Activated CD8-positive, alpha-beta T cell treated with anti-CD3 and anti-CD28 coated beads, Interleukin-2, amount 10 ng/mL, durations not matched to agents 7 days and 5 days (primary cell): Measurements from ENCODE around the gene IGFBP5. TPM values are rescaled to one million over a fixed set of nuclear protein-coding genes. Genes with fewer than 3 reads are reported as not detected.

Experiments used
- ATAC-seq: fragments of 150-1000 bp; cut with Tn5 transposase; one replicate; pipeline ENCODE4 v1.10.0; 2021; ENCODE audit warnings: moderate library complexity
- CTCF ChIA-PET: fragments of 350-600 bp; sonication (Branson Sonifier 250); formaldehyde crosslinking; loops from one replicate; lab custom pipeline; 2021; ENCODE audit warnings: antibody characterized with exemption; lab: Charles Lee
- POLR2A ChIA-PET: fragments of 350-600 bp; sonication (Branson Sonifier 250); formaldehyde crosslinking; loops from one replicate; lab custom pipeline; 2021; ENCODE audit warnings: antibody characterized with exemption; lab: Charles Lee
- DNase-seq: peaks from one replicate; pipeline ENCODE4 v3.0.0-alpha.2; 2020
- H3K27ac Mint-ChIP-seq: one replicate; pipeline ENCODE4 v1.8.0; 2021; ENCODE audit warnings: mild to moderate bottlenecking, mixed read lengths
- H3K27me3 Mint-ChIP-seq: one replicate; pipeline ENCODE4 v1.8.0; 2021; ENCODE audit warnings: low read depth, mixed read lengths
- H3K36me3 Mint-ChIP-seq: one replicate; pipeline ENCODE4 v1.8.0; 2021; ENCODE audit warnings: low read depth, mixed read lengths
- H3K4me1 Mint-ChIP-seq: one replicate; pipeline ENCODE4 v1.8.0; 2021; ENCODE audit warnings: low read depth, mixed read lengths
- H3K4me3 Mint-ChIP-seq: one replicate; pipeline ENCODE4 v1.8.0; 2021; ENCODE audit warnings: mild to moderate bottlenecking, mixed read lengths
- H3K9me3 Mint-ChIP-seq: one replicate; pipeline ENCODE4 v1.8.0; 2022; ENCODE audit warnings: mixed read lengths; ENCODE audit not compliant: insufficient read depth
- total RNA-seq, 2 experiments: library from RNA; stranded (reverse); gene quantifications; one replicate each; pipeline ENCODE4 v1.2.3, GENCODE V29; 2021

Gene IGFBP5
- total RNA-seq, 2 experiments from 2014 or later: 0.08 to 0.18 TPM

- Mint-ChIP-seq H3K36me3 (no peaks in the 10 kb centered on the region), H3K4me3 (no peak overlapping the region), H3K27me3 (peaks cover 2% of the 10 kb centered on the region), H3K9me3 (no peaks in the 10 kb centered on the region), H3K27ac (no peak overlapping the region), H3K4me1 (no peaks in the 10 kb centered on the region)
- DNase-seq (no peak), ATAC-seq (no peak)
- ChIA-PET POLR2A (no interaction called here), CTCF (no interaction called here)
These were observed 35.5 kb upstream of the IGFBP5 start for GRCh38 chr2:216730871-216731270.

- ATAC-seq (no peak), DNase-seq (no peak)
- no peaks in the 10 kb centered on the region for H3K4me1 Mint-ChIP-seq
- POLR2A ChIA-PET: no interaction called here
- CTCF ChIA-PET: no interaction called here
- no peaks in the 10 kb centered on the region for H3K36me3 Mint-ChIP-seq
- H3K27ac Mint-ChIP-seq: no peak overlapping the region
- H3K9me3 Mint-ChIP-seq: no peaks in the 10 kb centered on the region
- H3K4me3 Mint-ChIP-seq: no peak overlapping the region
- peaks cover 5% of the 10 kb centered on the region for H3K27me3 Mint-ChIP-seq
These were observed 32.2 kb upstream of the IGFBP5 start for GRCh38 chr2:216727346-216728122.

- no peak for ATAC-seq
- Mint-ChIP-seq H3K27ac (no peak overlapping the region), H3K4me1 (no peaks in the 10 kb centered on the region), H3K9me3 (no peaks in the 10 kb centered on the region), H3K36me3 (no peaks in the 10 kb centered on the region), H3K27me3 (peaks cover 6% of the 10 kb centered on the region), H3K4me3 (no peak overlapping the region)
- ChIA-PET POLR2A (no interaction called here), CTCF (no interaction called here)
- DNase-seq: no peak
These were observed 28.8 kb upstream of the IGFBP5 start for GRCh38 chr2:216724190-216724589.

- CTCF ChIA-PET: no interaction called here
These were observed 25.8 kb upstream of the IGFBP5 start for GRCh38 chr2:216721141-216721540.

GRCh38 chr2:216720722-216721121 lies 25.4 kb upstream of the IGFBP5 start:
- peaks cover 6% of the 10 kb centered on the region for H3K27me3 Mint-ChIP-seq
- ATAC-seq: no peak
- no peaks in the 10 kb centered on the region for H3K9me3 Mint-ChIP-seq
- no peaks in the 10 kb centered on the region for H3K36me3 Mint-ChIP-seq
- ChIA-PET CTCF (no interaction called here), POLR2A (no interaction called here)
- DNase-seq: no peak
- H3K27ac Mint-ChIP-seq: no peak overlapping the region
- no peaks in the 10 kb centered on the region for H3K4me1 Mint-ChIP-seq
- no peak overlapping the region for H3K4me3 Mint-ChIP-seq

More at GRCh38 chr2:216721141-216721540, 25.8 kb upstream of the IGFBP5 start:
- ATAC-seq (no peak), DNase-seq (no peak)
- POLR2A ChIA-PET: no interaction called here
- H3K36me3 Mint-ChIP-seq: no peaks in the 10 kb centered on the region
- peaks cover 6% of the 10 kb centered on the region for H3K27me3 Mint-ChIP-seq
- H3K4me1 Mint-ChIP-seq: no peaks in the 10 kb centered on the region
- H3K4me3 Mint-ChIP-seq: no peak overlapping the region
- no peaks in the 10 kb centered on the region for H3K9me3 Mint-ChIP-seq
- no peak overlapping the region for H3K27ac Mint-ChIP-seq

- Mint-ChIP-seq H3K4me3 (no peak overlapping the region), H3K4me1 (no peaks in the 10 kb centered on the region), H3K27ac (no peak overlapping the region), H3K36me3 (no peaks in the 10 kb centered on the region), H3K27me3 (peaks cover 9% of the 10 kb centered on the region), H3K9me3 (no peaks in the 10 kb centered on the region)
- ATAC-seq: no peak
- ChIA-PET POLR2A (no interaction called here), CTCF (no interaction called here)
- DNase-seq: no peak
These were observed 22.7 kb upstream of the IGFBP5 start for GRCh38 chr2:216717907-216718615.

- CTCF ChIA-PET: no interaction called here
- POLR2A ChIA-PET: no interaction called here
- DNase-seq: no peak
- no peak overlapping the region for H3K27ac Mint-ChIP-seq
- no peaks in the 10 kb centered on the region for H3K36me3 Mint-ChIP-seq
- H3K4me1 Mint-ChIP-seq: no peaks in the 10 kb centered on the region
- no peak overlapping the region for H3K4me3 Mint-ChIP-seq
- no peak for ATAC-seq
- H3K9me3 Mint-ChIP-seq: no peaks in the 10 kb centered on the region
- H3K27me3 Mint-ChIP-seq: peaks cover 6% of the 10 kb centered on the region
These were observed 22.1 kb upstream of the IGFBP5 start for GRCh38 chr2:216717491-216717901.

GRCh38 chr2:216716109-216716508 lies 20.8 kb upstream of the IGFBP5 start:
- POLR2A ChIA-PET: no interaction called here
- H3K4me3 Mint-ChIP-seq: no peak overlapping the region
- ATAC-seq: no peak
- CTCF ChIA-PET: no interaction called here
- no peaks in the 10 kb centered on the region for H3K4me1 Mint-ChIP-seq
- no peaks in the 10 kb centered on the region for H3K36me3 Mint-ChIP-seq
- DNase-seq: no peak
- peaks cover 10% of the 10 kb centered on the region for H3K27me3 Mint-ChIP-seq
- H3K9me3 Mint-ChIP-seq: no peaks in the 10 kb centered on the region
- H3K27ac Mint-ChIP-seq: no peak overlapping the region

GRCh38 chr2:216715402-216715974 lies 20.1 kb upstream of the IGFBP5 start:
- ChIA-PET CTCF (no interaction called here), POLR2A (no interaction called here)
- no peak overlapping the region for H3K4me3 Mint-ChIP-seq
- H3K27ac Mint-ChIP-seq: no peak overlapping the region
- no peaks in the 10 kb centered on the region for H3K4me1 Mint-ChIP-seq
- H3K36me3 Mint-ChIP-seq: no peaks in the 10 kb centered on the region
- H3K9me3 Mint-ChIP-seq: no peaks in the 10 kb centered on the region
- H3K27me3 Mint-ChIP-seq: peaks cover 10% of the 10 kb centered on the region
- DNase-seq (no peak), ATAC-seq (no peak)

- ChIA-PET POLR2A (no interaction called here), CTCF (interaction anchor here (0.5 kb wide), 1 partner anchor 797 kb away, joined by 3 read pairs; no protein-coding TSS in a partner anchor)
- peaks cover 7% of the 10 kb centered on the region for H3K27me3 Mint-ChIP-seq
- no peaks in the 10 kb centered on the region for H3K4me1 Mint-ChIP-seq
- ATAC-seq (no peak), DNase-seq (no peak)
- H3K9me3 Mint-ChIP-seq: no peaks in the 10 kb centered on the region
- H3K4me3 Mint-ChIP-seq: no peak overlapping the region
- H3K27ac Mint-ChIP-seq: no peak overlapping the region
- no peaks in the 10 kb centered on the region for H3K36me3 Mint-ChIP-seq
These were observed 19.0 kb upstream of the IGFBP5 start for GRCh38 chr2:216714376-216714775.

GRCh38 chr2:216713691-216714336 lies 18.5 kb upstream of the IGFBP5 start:
- H3K4me1 Mint-ChIP-seq: no peaks in the 10 kb centered on the region
- H3K27me3 Mint-ChIP-seq: peaks cover 7% of the 10 kb centered on the region
- DNase-seq (no peak), ATAC-seq (no peak)
- ChIA-PET POLR2A (no interaction called here), CTCF (interaction anchor here (0.5 kb wide), 1 partner anchor 797 kb away, joined by 3 read pairs; no protein-coding TSS in a partner anchor)
- H3K4me3 Mint-ChIP-seq: no peak overlapping the region
- H3K9me3 Mint-ChIP-seq: no peaks in the 10 kb centered on the region
- no peak overlapping the region for H3K27ac Mint-ChIP-seq
- no peaks in the 10 kb centered on the region for H3K36me3 Mint-ChIP-seq

- Mint-ChIP-seq H3K36me3 (no peaks in the 10 kb centered on the region), H3K9me3 (no peaks in the 10 kb centered on the region), H3K4me1 (no peaks in the 10 kb centered on the region), H3K27ac (no peak overlapping the region), H3K27me3 (peaks cover 7% of the 10 kb centered on the region), H3K4me3 (no peak overlapping the region)
- ChIA-PET CTCF (no interaction called here), POLR2A (no interaction called here)
- ATAC-seq (no peak), DNase-seq (no peak)
These were observed 16.0 kb upstream of the IGFBP5 start for GRCh38 chr2:216711348-216711747.
